Hepatocyte (in vitro differentiated cells): ENCODE results near the gene PRDM15.

Experiments used
- EZH2 ChIP-seq: fragments of 200-600 bp; sonication (generic); IDR thresholded peaks from 2 replicates; pipeline ENCODE4 v1.6.1; 2016; ENCODE audit warnings: antibody characterized with exemption, mild to moderate bottlenecking, borderline replicate concordance
- EZH2phosphoT487 ChIP-seq: fragments of 200-600 bp; sonication (generic); IDR thresholded peaks from one replicate; pipeline ENCODE4 v1.6.1; 2018; ENCODE audit warnings: antibody characterized with exemption, mild to moderate bottlenecking, low read depth, moderate library complexity; ENCODE audit not compliant: unreplicated experiment, severe bottlenecking
- TF ChIP-seq, protein P1 (sequence below): fragments of 200-600 bp; sonication (generic); IDR thresholded peaks from 2 replicates; pipeline ENCODE4 v1.5.1; 2016; ENCODE audit warnings: antibody characterized with exemption, mild to moderate bottlenecking; ENCODE audit not compliant: poor library complexity

DNA sequence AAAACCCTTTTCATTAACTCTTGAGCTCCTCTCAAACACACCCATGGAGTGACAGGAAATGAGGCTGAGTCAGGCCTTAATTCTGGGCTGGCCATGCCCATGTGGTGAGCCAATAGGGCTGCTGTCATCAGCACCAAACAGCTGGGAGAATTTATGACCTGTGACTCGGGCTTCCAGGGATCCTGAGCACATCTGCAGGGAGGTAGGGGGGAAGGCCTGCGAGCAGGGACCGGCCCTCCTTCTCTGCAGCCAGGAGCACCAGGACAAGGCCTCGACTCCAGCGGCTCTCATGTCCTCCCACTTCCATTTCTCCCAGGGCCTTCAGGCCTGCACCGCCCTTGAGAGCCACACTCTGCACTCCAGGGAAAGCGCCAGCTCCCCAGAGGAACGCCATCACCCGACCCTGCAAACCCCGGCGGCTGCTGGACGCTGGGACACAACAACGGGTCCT, 126.9 kb downstream of the PRDM15 start:
- TF ChIP-seq, protein P1, sequence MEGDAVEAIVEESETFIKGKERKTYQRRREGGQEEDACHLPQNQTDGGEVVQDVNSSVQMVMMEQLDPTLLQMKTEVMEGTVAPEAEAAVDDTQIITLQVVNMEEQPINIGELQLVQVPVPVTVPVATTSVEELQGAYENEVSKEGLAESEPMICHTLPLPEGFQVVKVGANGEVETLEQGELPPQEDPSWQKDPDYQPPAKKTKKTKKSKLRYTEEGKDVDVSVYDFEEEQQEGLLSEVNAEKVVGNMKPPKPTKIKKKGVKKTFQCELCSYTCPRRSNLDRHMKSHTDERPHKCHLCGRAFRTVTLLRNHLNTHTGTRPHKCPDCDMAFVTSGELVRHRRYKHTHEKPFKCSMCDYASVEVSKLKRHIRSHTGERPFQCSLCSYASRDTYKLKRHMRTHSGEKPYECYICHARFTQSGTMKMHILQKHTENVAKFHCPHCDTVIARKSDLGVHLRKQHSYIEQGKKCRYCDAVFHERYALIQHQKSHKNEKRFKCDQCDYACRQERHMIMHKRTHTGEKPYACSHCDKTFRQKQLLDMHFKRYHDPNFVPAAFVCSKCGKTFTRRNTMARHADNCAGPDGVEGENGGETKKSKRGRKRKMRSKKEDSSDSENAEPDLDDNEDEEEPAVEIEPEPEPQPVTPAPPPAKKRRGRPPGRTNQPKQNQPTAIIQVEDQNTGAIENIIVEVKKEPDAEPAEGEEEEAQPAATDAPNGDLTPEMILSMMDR: no peak
- TF ChIP-seq EZH2: no peak
- no peak for TF ChIP-seq EZH2phosphoT487
